Measurements from ENCODE around the gene AHSA1.
A peak's percentile ranks its signal among the peaks of the same experiment; 100 is the strongest.

The AHSA1 gene

GRCh38 chr14:77490347-77490986, 32.6 kb downstream of the AHSA1 start:
- no peaks in the 10 kb centered on the region for H3K4me1 ChIP-seq (ENCODE audit: control insufficient read depth, insufficient read depth, low read length, unreplicated experiment)
- no peak overlapping the region for H2AFZ ChIP-seq (ENCODE audit: low read length, unreplicated experiment)
- no peaks in the 10 kb centered on the region for H3K79me2 ChIP-seq (ENCODE audit: control insufficient read depth, insufficient read depth, low read length, unreplicated experiment)
- H3K36me3 ChIP-seq (ENCODE audit: insufficient read depth, low read length), result no peaks in the 10 kb centered on the region
- H3K27ac ChIP-seq (ENCODE audit: low read depth, low read length), result no peak overlapping the region
- no peaks in the 10 kb centered on the region for H3K27me3 ChIP-seq (ENCODE audit: insufficient read depth, low read length)
- no peak overlapping the region for H3K4me3 ChIP-seq (ENCODE audit: low read depth, low read length)

GRCh38 chr14:77491056-77491455, 33.2 kb downstream of the AHSA1 start:
- Histone ChIP-seq H3K36me3 (ENCODE audit: insufficient read depth, low read length) (no peaks in the 10 kb centered on the region), H3K4me3 (ENCODE audit: low read depth, low read length) (no peak overlapping the region), H3K27ac (ENCODE audit: low read depth, low read length) (no peak overlapping the region), H3K4me1 (ENCODE audit: control insufficient read depth, insufficient read depth, low read length, unreplicated experiment) (no peaks in the 10 kb centered on the region), H2AFZ (ENCODE audit: low read length, unreplicated experiment) (no peak overlapping the region), H3K27me3 (ENCODE audit: insufficient read depth, low read length) (no peaks in the 10 kb centered on the region), H3K79me2 (ENCODE audit: control insufficient read depth, insufficient read depth, low read length, unreplicated experiment) (no peaks in the 10 kb centered on the region)

- H3K4me3 ChIP-seq (ENCODE audit: low read depth, low read length), result no peak overlapping the region
- no peak overlapping the region for H3K27ac ChIP-seq (ENCODE audit: low read depth, low read length)
- H3K36me3 ChIP-seq (ENCODE audit: insufficient read depth, low read length), result no peaks in the 10 kb centered on the region
- no peaks in the 10 kb centered on the region for H3K4me1 ChIP-seq (ENCODE audit: control insufficient read depth, insufficient read depth, low read length, unreplicated experiment)
- no peaks in the 10 kb centered on the region for H3K79me2 ChIP-seq (ENCODE audit: control insufficient read depth, insufficient read depth, low read length, unreplicated experiment)
- no peak overlapping the region for H2AFZ ChIP-seq (ENCODE audit: low read length, unreplicated experiment)
- peaks cover 26% of the 10 kb centered on the region for H3K27me3 ChIP-seq (ENCODE audit: insufficient read depth, low read length)
Measured at GRCh38 chr14:77495334-77495733, 37.4 kb downstream of the AHSA1 start.

- H2AFZ ChIP-seq (ENCODE audit: low read length, unreplicated experiment), result peak within 1 kb of the TSS; percentile 12
- H3K4me1 ChIP-seq (ENCODE audit: control insufficient read depth, insufficient read depth, low read length, unreplicated experiment), result no peaks in the 10 kb centered on the region
- no peaks in the 10 kb centered on the region for H3K79me2 ChIP-seq (ENCODE audit: control insufficient read depth, insufficient read depth, low read length, unreplicated experiment)
- H3K27ac ChIP-seq (ENCODE audit: low read depth, low read length), result no peak within 1 kb of the TSS
- peak within 1 kb of the TSS; percentile 75 for H3K4me3 ChIP-seq (ENCODE audit: low read depth, low read length)
- H3K27me3 ChIP-seq (ENCODE audit: insufficient read depth, low read length), result peaks cover 30% of the 10 kb centered on the region
- no peaks in the 10 kb centered on the region for H3K36me3 ChIP-seq (ENCODE audit: insufficient read depth, low read length)
Measured at GRCh38 chr14:77498120-77498979, 40.5 kb downstream of the AHSA1 start, which contains the start of gene ISM2. Gene ISM2, minus strand, starts transcription at chr14:77498816. Its CDS starts 23 bp downstream, at chr14:77498793.

GRCh38 chr14:77498984-77499527, 41.2 kb downstream of the AHSA1 start:
- Histone ChIP-seq H2AFZ (ENCODE audit: low read length, unreplicated experiment) (peak overlapping the region; percentile 12), H3K4me3 (ENCODE audit: low read depth, low read length) (peak overlapping the region; percentile 75), H3K36me3 (ENCODE audit: insufficient read depth, low read length) (no peaks in the 10 kb centered on the region), H3K4me1 (ENCODE audit: control insufficient read depth, insufficient read depth, low read length, unreplicated experiment) (no peaks in the 10 kb centered on the region), H3K27ac (ENCODE audit: low read depth, low read length) (no peak overlapping the region), H3K27me3 (ENCODE audit: insufficient read depth, low read length) (peaks cover 30% of the 10 kb centered on the region), H3K79me2 (ENCODE audit: control insufficient read depth, insufficient read depth, low read length, unreplicated experiment) (no peaks in the 10 kb centered on the region)

GRCh38 chr14:77502109-77502782, 44.4 kb downstream of the AHSA1 start:
- no peaks in the 10 kb centered on the region for H3K4me1 ChIP-seq (ENCODE audit: control insufficient read depth, insufficient read depth, low read length, unreplicated experiment)
- no peak overlapping the region for H3K27ac ChIP-seq (ENCODE audit: low read depth, low read length)
- H3K79me2 ChIP-seq (ENCODE audit: control insufficient read depth, insufficient read depth, low read length, unreplicated experiment), result no peaks in the 10 kb centered on the region
- H3K4me3 ChIP-seq (ENCODE audit: low read depth, low read length), result no peak overlapping the region
- H2AFZ ChIP-seq (ENCODE audit: low read length, unreplicated experiment), result no peak overlapping the region
- no peaks in the 10 kb centered on the region for H3K36me3 ChIP-seq (ENCODE audit: insufficient read depth, low read length)
- peaks cover 30% of the 10 kb centered on the region for H3K27me3 ChIP-seq (ENCODE audit: insufficient read depth, low read length)

- Histone ChIP-seq H3K36me3 (ENCODE audit: insufficient read depth, low read length) (no peaks in the 10 kb centered on the region), H3K27ac (ENCODE audit: low read depth, low read length) (no peak overlapping the region), H3K79me2 (ENCODE audit: control insufficient read depth, insufficient read depth, low read length, unreplicated experiment) (no peaks in the 10 kb centered on the region), H2AFZ (ENCODE audit: low read length, unreplicated experiment) (no peak overlapping the region), H3K4me3 (ENCODE audit: low read depth, low read length) (no peak overlapping the region), H3K27me3 (ENCODE audit: insufficient read depth, low read length) (peaks cover 25% of the 10 kb centered on the region), H3K4me1 (ENCODE audit: control insufficient read depth, insufficient read depth, low read length, unreplicated experiment) (no peaks in the 10 kb centered on the region)
Measured at GRCh38 chr14:77503138-77503537, 45.2 kb downstream of the AHSA1 start.

GRCh38 chr14:77505031-77505430, 47.1 kb downstream of the AHSA1 start:
- Histone ChIP-seq H3K4me1 (ENCODE audit: control insufficient read depth, insufficient read depth, low read length, unreplicated experiment) (peaks cover 3% of the 10 kb centered on the region), H3K79me2 (ENCODE audit: control insufficient read depth, insufficient read depth, low read length, unreplicated experiment) (no peaks in the 10 kb centered on the region), H3K4me3 (ENCODE audit: low read depth, low read length) (no peak overlapping the region), H3K36me3 (ENCODE audit: insufficient read depth, low read length) (no peaks in the 10 kb centered on the region), H3K27ac (ENCODE audit: low read depth, low read length) (no peak overlapping the region), H3K27me3 (ENCODE audit: insufficient read depth, low read length) (peaks cover 7% of the 10 kb centered on the region), H2AFZ (ENCODE audit: low read length, unreplicated experiment) (no peak overlapping the region)

GRCh38 chr14:77507762-77508161, 49.9 kb downstream of the AHSA1 start:
- Histone ChIP-seq H3K36me3 (ENCODE audit: insufficient read depth, low read length) (no peaks in the 10 kb centered on the region), H2AFZ (ENCODE audit: low read length, unreplicated experiment) (no peak overlapping the region), H3K79me2 (ENCODE audit: control insufficient read depth, insufficient read depth, low read length, unreplicated experiment) (no peaks in the 10 kb centered on the region)

GRCh38 chr14:77508249-77508648, 50.4 kb downstream of the AHSA1 start:
- H2AFZ ChIP-seq (ENCODE audit: low read length, unreplicated experiment), result no peak overlapping the region
- no peak overlapping the region for H3K4me3 ChIP-seq (ENCODE audit: low read depth, low read length)
- no peaks in the 10 kb centered on the region for H3K27me3 ChIP-seq (ENCODE audit: insufficient read depth, low read length)
- peak overlapping the region; percentile 4; the same call in 1 of the 2 replicates for H3K27ac ChIP-seq (ENCODE audit: low read depth, low read length)
- H3K79me2 ChIP-seq (ENCODE audit: control insufficient read depth, insufficient read depth, low read length, unreplicated experiment), result no peaks in the 10 kb centered on the region
- H3K4me1 ChIP-seq (ENCODE audit: control insufficient read depth, insufficient read depth, low read length, unreplicated experiment), result peaks cover 3% of the 10 kb centered on the region
- H3K36me3 ChIP-seq (ENCODE audit: insufficient read depth, low read length), result no peaks in the 10 kb centered on the region

More at GRCh38 chr14:77507762-77508161, 49.9 kb downstream of the AHSA1 start:
- no peaks in the 10 kb centered on the region for H3K27me3 ChIP-seq (ENCODE audit: insufficient read depth, low read length)
- H3K4me1 ChIP-seq (ENCODE audit: control insufficient read depth, insufficient read depth, low read length, unreplicated experiment), result peaks cover 3% of the 10 kb centered on the region
- H3K27ac ChIP-seq (ENCODE audit: low read depth, low read length), result no peak overlapping the region
- no peak overlapping the region for H3K4me3 ChIP-seq (ENCODE audit: low read depth, low read length)
